SK-N-SH (cell line): Measurements from ENCODE around the gene GPRC5B. TPM values are rescaled to one million over a fixed set of nuclear protein-coding genes. Genes with fewer than 3 reads are reported as not detected.

Experiments
- CTCF ChIA-PET: fragments of 300-600, 350-600 bp; formaldehyde crosslinking; extraction: SDS; loops from one replicate; lab custom pipeline; 2021; lab: Yijun Ruan, JAX
- POLR2A ChIA-PET: fragments of 350-600 bp; sonication (Branson Sonifier 250); formaldehyde crosslinking; extraction: SDS; loops from one replicate; lab custom pipeline; 2020; ENCODE audit warnings: antibody characterized with exemption, inconsistent platforms; lab: Yijun Ruan, JAX
- DNase-seq: peaks from one replicate; pipeline ENCODE4 v3.0.0; 2012
- H2AFZ ChIP-seq: fragments of 200-600 bp; sonication (generic); 2 replicates; pipeline ENCODE4 v1.8.1; 2016; ENCODE audit warnings: antibody characterized with exemption, mild to moderate bottlenecking, low read depth
- H3F3A ChIP-seq: fragments of 200-600 bp; sonication (generic); replicated peaks from 2 replicates; pipeline ENCODE3; 2016; ENCODE audit warnings: antibody characterized with exemption, mild to moderate bottlenecking; ENCODE audit not compliant: insufficient read depth
- H3K27ac ChIP-seq, 2 experiments: fragments of 200-500 bp in 1 of 2; fragments of 200-600 bp in 1 of 2; sonication (Bioruptor generic) in 1 of 2; sonication (generic), shearing (Covaris generic) in 1 of 2; 2 replicates each; pipeline versions ENCODE4 v1.5.1 to v1.6.1; 2014 to 2016; ENCODE audit warnings: low read depth in 2 of 2, inconsistent platforms in 1 of 2, low read length in 1 of 2, mild to moderate bottlenecking in 1 of 2, mixed read lengths in 1 of 2
- H3K27me3 ChIP-seq: fragments of 200-600 bp; sonication (generic), shearing (Covaris generic); 2 replicates; pipeline ENCODE4 v1.6.1; 2016; ENCODE audit warnings: mixed run types; ENCODE audit not compliant: insufficient read depth
- H3K36me3 ChIP-seq, 2 experiments: fragments of 200-500 bp in 1 of 2; fragments of 200-600 bp in 1 of 2; sonication (Bioruptor generic) in 1 of 2; sonication (generic) in 1 of 2; replicated peaks in 1 of 2; 2 replicates each; pipeline versions ENCODE3 to v1.5.1; 2014 to 2016; ENCODE audit warnings: low read length in 1 of 2, mild to moderate bottlenecking in 1 of 2; ENCODE audit not compliant: insufficient read depth in 2 of 2, control insufficient read depth in 1 of 2
- H3K4me1 ChIP-seq, 2 experiments: fragments of 200-500 bp in 1 of 2; fragments of 200-600 bp in 1 of 2; sonication (Bioruptor generic) in 1 of 2; sonication (generic), shearing (Covaris generic) in 1 of 2; 2 replicates each; pipeline versions ENCODE4 v1.5.1 to v1.6.1; 2014 to 2016; ENCODE audit warnings: low read depth in 1 of 2, low read length in 1 of 2, mixed run types in 1 of 2; ENCODE audit not compliant: insufficient read depth in 2 of 2, control insufficient read depth in 1 of 2
- H3K4me2 ChIP-seq: fragments of 200-600 bp; sonication (generic), shearing (Covaris generic); 2 replicates; pipeline ENCODE4 v1.6.1; 2017; ENCODE audit warnings: mixed run types
- H3K4me3 ChIP-seq, 2 experiments: fragments of 200-500 bp in 1 of 2; fragments of 200-600 bp in 1 of 2; sonication (Bioruptor generic) in 1 of 2; sonication (generic), shearing (Covaris generic) in 1 of 2; 2 replicates each; pipeline versions ENCODE4 v1.5.1 to v1.8.1; 2014 to 2016; ENCODE audit warnings: low read depth in 2 of 2, inconsistent platforms in 1 of 2, low read length in 1 of 2, mild to moderate bottlenecking in 1 of 2, mixed read lengths in 1 of 2, moderate library complexity in 1 of 2
- H3K79me2 ChIP-seq: fragments of 200-600 bp; sonication (generic); 2 replicates; pipeline ENCODE4 v1.8.1; 2017; ENCODE audit warnings: mild to moderate bottlenecking; ENCODE audit not compliant: insufficient read depth
- H3K9ac ChIP-seq: fragments of 200-600 bp; sonication (generic); 2 replicates; pipeline ENCODE4 v1.6.1; 2017; ENCODE audit warnings: mixed run types
- H3K9me2 ChIP-seq: fragments of 200-600 bp; sonication (generic); 2 replicates; pipeline ENCODE4 v1.6.1; 2017; ENCODE audit warnings: mixed run types
- H3K9me3 ChIP-seq: fragments of 200-600 bp; sonication (generic); 2 replicates; pipeline ENCODE4 v1.6.1; 2017; ENCODE audit warnings: mixed run types, mild to moderate bottlenecking, moderate library complexity
- H4K20me1 ChIP-seq: fragments of 200-600 bp; sonication (generic); 2 replicates; pipeline ENCODE4 v1.6.1; 2017; ENCODE audit warnings: mild to moderate bottlenecking, mixed run types; ENCODE audit not compliant: insufficient read depth
- ELF1 ChIP-seq: IDR thresholded peaks from 2 replicates; pipeline ENCODE4 v1.4.0; 2012
- EZH2phosphoT487 ChIP-seq: fragments of 200-600 bp; sonication (generic); IDR thresholded peaks from 2 replicates; pipeline ENCODE4 v1.6.1; 2017; ENCODE audit warnings: low read depth, mixed run types, mild to moderate bottlenecking, antibody characterized with exemption, moderate library complexity, borderline replicate concordance
- FOXM1 ChIP-seq: IDR thresholded peaks from 2 replicates; pipeline ENCODE4 v1.4.0; 2012; ENCODE audit warnings: low read depth, mild to moderate bottlenecking
- JUND ChIP-seq: IDR thresholded peaks from 2 replicates; pipeline ENCODE4 v1.4.0; 2012
- MEF2A ChIP-seq: IDR thresholded peaks from 2 replicates; pipeline ENCODE4 v1.4.0; 2012; ENCODE audit warnings: low read depth, borderline replicate concordance
- NFIC ChIP-seq: IDR thresholded peaks from 2 replicates; pipeline ENCODE4 v1.4.0; 2012; ENCODE audit warnings: borderline replicate concordance
- POLR2AphosphoS5 ChIP-seq: IDR thresholded peaks from 2 replicates; pipeline ENCODE4 v1.6.1; 2012; ENCODE audit warnings: low read depth, low read length
- RAD21 ChIP-seq: IDR thresholded peaks from 2 replicates; pipeline ENCODE4 v1.6.1; 2012; ENCODE audit warnings: mild to moderate bottlenecking, low read length
- RFX5 ChIP-seq: IDR thresholded peaks from 2 replicates; pipeline ENCODE4 v1.6.1; 2012; ENCODE audit warnings: mild to moderate bottlenecking, improper control_type of control experiment, low read length
- RXRA ChIP-seq: IDR thresholded peaks from 2 replicates; pipeline ENCODE4 v1.4.0; 2012; ENCODE audit warnings: low read depth, mild to moderate bottlenecking, borderline replicate concordance
- SIN3A ChIP-seq: IDR thresholded peaks from 2 replicates; pipeline ENCODE4 v1.6.1; 2012; ENCODE audit warnings: low read depth, mild to moderate bottlenecking, low read length, moderate library complexity, borderline replicate concordance
- SMC3 ChIP-seq: IDR thresholded peaks from 2 replicates; pipeline ENCODE4 v1.6.1; 2012; ENCODE audit warnings: low read depth, low read length, improper control_type of control experiment
- YY1 ChIP-seq: IDR thresholded peaks from 2 replicates; pipeline ENCODE4 v1.4.0; 2012; ENCODE audit warnings: low read depth, mild to moderate bottlenecking
- WGBS: methylation state at CpG from one replicate; pipeline ENCODE4 v1.1.6; 2017; ENCODE audit warnings: low lambda C conversion rate; 5-methylcytosine and 5-hydroxymethylcytosine counted together
- polyA plus RNA-seq, 3 experiments: library from polyadenylated mRNA; depleted of rRNA; stranded (reverse); fragments of >200 nt; gene quantifications; 2 replicates each; pipeline ENCODE4 v1.2.3, GENCODE V29; 2012
- TF ChIP-seq, protein P1 (sequence below): IDR thresholded peaks from 2 replicates; pipeline ENCODE4 v1.6.1; 2012; ENCODE audit warnings: mild to moderate bottlenecking, low read depth, low read length, moderate library complexity
- TF ChIP-seq, protein P2 (sequence below): IDR thresholded peaks from 2 replicates; pipeline ENCODE4; 2012
- TF ChIP-seq, protein P3 (sequence below): IDR thresholded peaks from 2 replicates; pipeline ENCODE4 v1.4.0; 2012; ENCODE audit warnings: low read depth

The GPRC5B gene
- polyA plus RNA-seq, 1 of the 3 experiments (the other 2 are of a cell fraction) = 1.1 TPM

DNA sequence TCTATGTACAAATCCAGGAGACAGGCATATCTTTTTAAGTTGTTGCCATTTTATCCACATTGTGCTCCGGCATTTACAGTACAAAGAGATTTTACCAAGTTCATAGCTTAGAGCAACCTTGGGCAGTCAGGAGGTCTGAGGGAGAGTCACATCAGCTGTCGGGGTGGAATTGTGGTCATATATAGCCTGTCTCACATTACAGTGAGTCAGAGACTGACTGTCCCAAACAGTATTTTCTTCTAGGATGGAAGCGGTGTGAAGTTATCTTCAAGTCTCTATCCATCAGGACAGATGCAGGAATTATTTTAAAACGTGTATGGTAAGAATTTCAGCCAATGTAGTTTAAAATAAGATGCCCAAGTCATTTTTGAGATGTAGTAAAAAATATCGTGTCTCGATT, 53.0 kb downstream of the GPRC5B start (continued):
- TF ChIP-seq, protein P1, sequence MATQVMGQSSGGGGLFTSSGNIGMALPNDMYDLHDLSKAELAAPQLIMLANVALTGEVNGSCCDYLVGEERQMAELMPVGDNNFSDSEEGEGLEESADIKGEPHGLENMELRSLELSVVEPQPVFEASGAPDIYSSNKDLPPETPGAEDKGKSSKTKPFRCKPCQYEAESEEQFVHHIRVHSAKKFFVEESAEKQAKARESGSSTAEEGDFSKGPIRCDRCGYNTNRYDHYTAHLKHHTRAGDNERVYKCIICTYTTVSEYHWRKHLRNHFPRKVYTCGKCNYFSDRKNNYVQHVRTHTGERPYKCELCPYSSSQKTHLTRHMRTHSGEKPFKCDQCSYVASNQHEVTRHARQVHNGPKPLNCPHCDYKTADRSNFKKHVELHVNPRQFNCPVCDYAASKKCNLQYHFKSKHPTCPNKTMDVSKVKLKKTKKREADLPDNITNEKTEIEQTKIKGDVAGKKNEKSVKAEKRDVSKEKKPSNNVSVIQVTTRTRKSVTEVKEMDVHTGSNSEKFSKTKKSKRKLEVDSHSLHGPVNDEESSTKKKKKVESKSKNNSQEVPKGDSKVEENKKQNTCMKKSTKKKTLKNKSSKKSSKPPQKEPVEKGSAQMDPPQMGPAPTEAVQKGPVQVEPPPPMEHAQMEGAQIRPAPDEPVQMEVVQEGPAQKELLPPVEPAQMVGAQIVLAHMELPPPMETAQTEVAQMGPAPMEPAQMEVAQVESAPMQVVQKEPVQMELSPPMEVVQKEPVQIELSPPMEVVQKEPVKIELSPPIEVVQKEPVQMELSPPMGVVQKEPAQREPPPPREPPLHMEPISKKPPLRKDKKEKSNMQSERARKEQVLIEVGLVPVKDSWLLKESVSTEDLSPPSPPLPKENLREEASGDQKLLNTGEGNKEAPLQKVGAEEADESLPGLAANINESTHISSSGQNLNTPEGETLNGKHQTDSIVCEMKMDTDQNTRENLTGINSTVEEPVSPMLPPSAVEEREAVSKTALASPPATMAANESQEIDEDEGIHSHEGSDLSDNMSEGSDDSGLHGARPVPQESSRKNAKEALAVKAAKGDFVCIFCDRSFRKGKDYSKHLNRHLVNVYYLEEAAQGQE = no peak
- TF ChIP-seq ELF1 = no peak
- no peak for TF ChIP-seq SIN3A
- TF ChIP-seq, protein P2, sequence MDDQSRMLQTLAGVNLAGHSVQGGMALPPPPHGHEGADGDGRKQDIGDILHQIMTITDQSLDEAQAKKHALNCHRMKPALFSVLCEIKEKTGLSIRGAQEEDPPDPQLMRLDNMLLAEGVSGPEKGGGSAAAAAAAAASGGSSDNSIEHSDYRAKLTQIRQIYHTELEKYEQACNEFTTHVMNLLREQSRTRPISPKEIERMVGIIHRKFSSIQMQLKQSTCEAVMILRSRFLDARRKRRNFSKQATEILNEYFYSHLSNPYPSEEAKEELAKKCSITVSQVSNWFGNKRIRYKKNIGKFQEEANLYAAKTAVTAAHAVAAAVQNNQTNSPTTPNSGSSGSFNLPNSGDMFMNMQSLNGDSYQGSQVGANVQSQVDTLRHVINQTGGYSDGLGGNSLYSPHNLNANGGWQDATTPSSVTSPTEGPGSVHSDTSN = peak; percentile 67
- TF ChIP-seq NFIC = no peak

GRCh38 chr16:19830902-19831560, 53.6 kb downstream of the GPRC5B start:
- Histone ChIP-seq H3K9ac (no peak overlapping the region), H3F3A (peaks cover 4% of the 10 kb centered on the region), H3K4me2 (peak overlapping the region; percentile 3; the same call in 1 of the 2 replicates), H3K4me3 (no peak overlapping the region), H3K79me2 (no peaks in the 10 kb centered on the region), H3K4me1 (peaks cover 0 to 8% of the 10 kb centered on the region in 2 experiments; a peak in 1 of 4 replicates), H2AFZ (no peak overlapping the region), H3K9me3 (no peaks in the 10 kb centered on the region), H3K27me3 (no peaks in the 10 kb centered on the region), H4K20me1 (no peaks in the 10 kb centered on the region), H3K36me3 (no peaks in the 10 kb centered on the region), H3K9me2 (no peaks in the 10 kb centered on the region), H3K27ac (peak overlapping the region; percentile 7 to 40; a peak in 3 of 4 replicates)
- WGBS = 90% methylated on average over 5 of the region's 5 CpGs
- ChIA-PET POLR2A (no interaction called here), CTCF (interaction anchor here (1.4 kb wide), 1 partner anchor 21 kb away, joined by 3 read pairs; no protein-coding TSS in a partner anchor)
- DNase-seq = no peak
- TF ChIP-seq RXRA = no peak
- TF ChIP-seq RFX5 = no peak
- TF ChIP-seq FOXM1 = no peak
- no peak for TF ChIP-seq MEF2A
- TF ChIP-seq, protein P2 = no peak
- TF ChIP-seq ELF1 = no peak
- no peak for TF ChIP-seq YY1
- no peak for TF ChIP-seq SMC3
- TF ChIP-seq POLR2AphosphoS5 = no peak
- TF ChIP-seq JUND = no peak
- TF ChIP-seq, protein P3, sequence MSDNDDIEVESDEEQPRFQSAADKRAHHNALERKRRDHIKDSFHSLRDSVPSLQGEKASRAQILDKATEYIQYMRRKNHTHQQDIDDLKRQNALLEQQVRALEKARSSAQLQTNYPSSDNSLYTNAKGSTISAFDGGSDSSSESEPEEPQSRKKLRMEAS = no peak
- no peak for TF ChIP-seq EZH2phosphoT487
- TF ChIP-seq RAD21 = no peak
